AG09319 (cell line): ENCODE data around the gene KRT81.

Experiments
- DNase-seq: peaks from one replicate; pipeline ENCODE4 v3.0.0-alpha.2; 2010; ENCODE audit warnings: low read depth; ENCODE audit errors: extremely low read depth
- TF ChIP-seq, protein P1 (sequence below): IDR thresholded peaks from 2 replicates; pipeline ENCODE4 v1.5.1; 2011; ENCODE audit warnings: low read depth, mild to moderate bottlenecking, inconsistent platforms, low read length, moderate library complexity

Gene KRT81

DNA sequence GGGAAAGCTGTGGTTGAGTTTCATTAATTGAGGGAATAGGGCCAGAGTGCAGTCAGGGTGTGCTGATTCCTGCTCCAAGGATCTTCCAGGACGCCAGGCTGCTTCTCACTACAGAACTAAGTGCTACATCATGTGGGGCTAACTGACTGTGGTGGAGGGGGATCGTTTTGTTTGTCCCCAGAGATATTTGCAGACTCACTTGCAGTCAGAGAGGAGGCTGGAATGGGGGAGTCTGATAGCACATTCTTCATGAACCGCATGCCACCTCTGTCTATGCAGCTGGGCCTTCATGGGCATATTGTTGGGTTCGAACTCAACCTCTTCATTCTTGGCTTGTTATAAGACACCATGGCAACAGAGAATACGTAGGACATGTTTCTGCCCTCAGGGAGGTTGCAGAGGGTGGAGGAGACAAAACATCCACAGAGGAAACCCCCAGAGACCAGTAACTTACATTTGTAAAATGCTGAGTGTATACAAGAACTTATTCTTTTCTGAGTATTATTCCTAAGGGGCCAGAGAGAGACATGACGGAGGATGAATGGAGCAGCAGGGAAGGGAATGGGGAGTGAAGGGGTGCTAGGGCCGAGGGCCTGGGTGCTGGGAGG lies 45.3 kb downstream of the KRT81 start:
- no peak for DNase-seq
- TF ChIP-seq, protein P1, sequence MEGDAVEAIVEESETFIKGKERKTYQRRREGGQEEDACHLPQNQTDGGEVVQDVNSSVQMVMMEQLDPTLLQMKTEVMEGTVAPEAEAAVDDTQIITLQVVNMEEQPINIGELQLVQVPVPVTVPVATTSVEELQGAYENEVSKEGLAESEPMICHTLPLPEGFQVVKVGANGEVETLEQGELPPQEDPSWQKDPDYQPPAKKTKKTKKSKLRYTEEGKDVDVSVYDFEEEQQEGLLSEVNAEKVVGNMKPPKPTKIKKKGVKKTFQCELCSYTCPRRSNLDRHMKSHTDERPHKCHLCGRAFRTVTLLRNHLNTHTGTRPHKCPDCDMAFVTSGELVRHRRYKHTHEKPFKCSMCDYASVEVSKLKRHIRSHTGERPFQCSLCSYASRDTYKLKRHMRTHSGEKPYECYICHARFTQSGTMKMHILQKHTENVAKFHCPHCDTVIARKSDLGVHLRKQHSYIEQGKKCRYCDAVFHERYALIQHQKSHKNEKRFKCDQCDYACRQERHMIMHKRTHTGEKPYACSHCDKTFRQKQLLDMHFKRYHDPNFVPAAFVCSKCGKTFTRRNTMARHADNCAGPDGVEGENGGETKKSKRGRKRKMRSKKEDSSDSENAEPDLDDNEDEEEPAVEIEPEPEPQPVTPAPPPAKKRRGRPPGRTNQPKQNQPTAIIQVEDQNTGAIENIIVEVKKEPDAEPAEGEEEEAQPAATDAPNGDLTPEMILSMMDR: no peak

GRCh38 chr12:52245259-52245961 lies 45.9 kb downstream of the KRT81 start:
- TF ChIP-seq, protein P1: no peak
- no peak for DNase-seq

- no peak for DNase-seq
- TF ChIP-seq, protein P1: no peak
These were observed 46.7 kb downstream of the KRT81 start for GRCh38 chr12:52244615-52244994.

DNA sequence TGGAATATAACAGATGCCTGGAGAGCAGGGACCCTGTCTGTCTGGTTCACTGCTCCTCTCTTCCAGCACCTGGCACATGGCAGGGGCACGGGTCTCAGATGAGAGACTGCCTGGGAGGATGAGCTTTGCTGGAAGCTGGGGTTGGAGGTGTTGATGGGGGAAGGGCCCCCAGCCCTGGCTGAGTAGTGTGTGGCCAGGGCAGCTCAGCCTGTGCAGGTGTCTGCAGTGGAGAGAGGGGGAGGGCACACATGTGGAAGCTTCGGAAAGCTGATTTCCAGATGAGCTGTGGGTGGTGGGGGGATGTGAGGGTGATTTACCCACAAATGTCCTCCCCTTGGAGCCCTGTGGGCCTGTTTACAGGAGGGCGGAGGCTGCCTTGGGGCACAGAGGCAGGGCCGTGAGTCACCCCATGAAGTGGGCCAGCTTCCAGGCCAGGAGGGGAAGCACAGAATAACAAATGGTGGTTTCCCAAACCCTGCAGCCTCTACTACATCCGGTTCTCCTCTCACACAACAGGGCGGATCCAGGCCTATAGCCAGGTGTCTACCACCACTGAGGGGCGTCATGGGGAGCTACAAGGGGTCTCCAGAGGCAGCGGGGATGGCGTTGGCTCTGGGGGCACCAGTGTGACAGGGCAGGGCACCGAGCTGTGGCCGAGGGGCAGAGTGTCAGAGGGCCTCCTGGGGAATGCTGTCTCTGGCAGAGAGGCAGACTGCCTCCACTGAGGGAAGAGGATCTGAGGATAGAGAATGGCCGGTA lies 47.3 kb downstream of the KRT81 start:
- TF ChIP-seq, protein P1: no peak
- DNase-seq: peak; percentile 85

- DNase-seq: peak; percentile 31
- TF ChIP-seq, protein P1: no peak
These were observed 48.0 kb downstream of the KRT81 start for GRCh38 chr12:52243259-52243855.

DNA sequence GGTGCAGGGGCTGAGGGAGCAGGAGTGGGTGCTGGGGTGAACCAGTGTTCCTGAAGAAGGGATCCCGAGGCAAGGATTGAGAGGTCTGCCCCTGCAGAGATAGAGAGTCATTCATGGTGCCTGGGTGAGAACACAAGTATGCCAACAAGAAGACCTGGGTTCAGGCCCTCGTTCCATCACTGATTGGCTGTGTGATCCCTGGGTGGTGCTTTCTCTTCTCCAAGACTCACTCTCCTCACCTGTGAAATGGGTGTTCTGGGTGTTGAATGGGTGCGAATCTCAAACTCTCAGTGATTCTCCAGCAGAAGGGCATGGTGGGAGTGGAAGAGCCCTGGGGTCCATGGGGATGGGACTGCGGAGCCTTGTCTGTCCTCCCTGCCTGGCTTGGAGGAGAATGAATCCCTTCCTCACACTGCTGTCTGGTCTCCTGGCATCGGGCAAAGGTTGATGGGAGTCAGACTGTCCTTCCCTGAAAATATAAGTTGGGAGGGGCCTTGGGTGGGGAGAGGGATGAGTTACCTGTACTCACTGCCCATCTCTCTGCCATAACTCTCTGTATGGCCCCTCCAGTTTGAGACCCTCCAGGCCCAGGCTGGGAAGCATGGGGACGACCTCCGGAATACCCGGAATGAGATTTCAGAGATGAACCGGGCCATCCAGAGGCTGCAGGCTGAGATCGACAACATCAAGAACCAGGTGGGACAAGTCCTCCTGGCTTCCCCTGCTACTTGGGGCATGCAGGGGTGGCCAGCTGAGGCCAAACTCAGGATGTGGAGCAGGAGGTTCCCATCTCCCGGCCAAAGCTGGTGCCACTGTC lies 48.7 kb downstream of the KRT81 start:
- TF ChIP-seq, protein P1: no peak
- DNase-seq: no peak
